H9 (cell line): ENCODE results near the gene SLC23A2. TPM values are rescaled to one million over a fixed set of nuclear protein-coding genes. Genes with fewer than 3 reads are reported as not detected.

Experiments
- DNase-seq: peaks from one replicate; pipeline ENCODE4 v3.0.0-alpha.2; 2017
- H2AFZ ChIP-seq: one replicate; pipeline ENCODE4 v1.6.1; 2013; ENCODE audit warnings: mild to moderate bottlenecking, low read length, control low read depth, moderate library complexity
- H2AK5ac ChIP-seq: 2 replicates; pipeline ENCODE4 v1.6.1; 2013; ENCODE audit warnings: low read length, control low read depth, mixed read lengths; ENCODE audit not compliant: insufficient read length
- H2BK120ac ChIP-seq: one replicate; pipeline ENCODE4 v1.6.1; 2013; ENCODE audit warnings: low read depth, mild to moderate bottlenecking, low read length, control low read depth, inconsistent platforms; ENCODE audit not compliant: poor library complexity, severe bottlenecking
- H2BK12ac ChIP-seq: 2 replicates; pipeline ENCODE4 v1.6.1; 2013; ENCODE audit warnings: low read length, control low read depth, mixed read lengths, low read depth; ENCODE audit not compliant: insufficient read length
- H2BK15ac ChIP-seq: 2 replicates; pipeline ENCODE4 v1.6.1; 2013; ENCODE audit warnings: low read depth, low read length, control low read depth
- H2BK20ac ChIP-seq: one replicate; pipeline ENCODE4 v1.6.1; 2013; ENCODE audit warnings: low read depth, mild to moderate bottlenecking, low read length, control low read depth, inconsistent platforms; ENCODE audit not compliant: poor library complexity, severe bottlenecking
- H2BK5ac ChIP-seq: 2 replicates; pipeline ENCODE4 v1.6.1; 2013; ENCODE audit warnings: low read length, control low read depth, mixed read lengths; ENCODE audit not compliant: insufficient read length
- H3K14ac ChIP-seq: 2 replicates; pipeline ENCODE4 v1.6.1; 2013; ENCODE audit warnings: low read length, control low read depth; ENCODE audit not compliant: insufficient read depth
- H3K18ac ChIP-seq: 2 replicates; pipeline ENCODE4 v1.6.1; 2013; ENCODE audit warnings: low read depth, mild to moderate bottlenecking, mixed read lengths, low read length, control low read depth; ENCODE audit not compliant: insufficient read length
- H3K23ac ChIP-seq: 2 replicates; pipeline ENCODE4 v1.6.1; 2013; ENCODE audit warnings: low read length, control low read depth, mixed read lengths, low read depth; ENCODE audit not compliant: insufficient read length
- H3K23me2 ChIP-seq: 2 replicates; pipeline ENCODE4 v1.6.1; 2013; ENCODE audit warnings: low read depth, mild to moderate bottlenecking, mixed read lengths, low read length, control low read depth; ENCODE audit not compliant: insufficient read length, poor library complexity, severe bottlenecking
- H3K27ac ChIP-seq: 2 replicates; pipeline ENCODE4 v1.5.1; 2013; ENCODE audit warnings: low read length, control low read depth, mixed read lengths, low read depth; ENCODE audit not compliant: insufficient read length
- H3K27me3 ChIP-seq: 2 replicates; pipeline ENCODE4 v1.6.1; 2013; ENCODE audit warnings: low read length, control low read depth, inconsistent platforms; ENCODE audit not compliant: insufficient read depth
- H3K4ac ChIP-seq: 2 replicates; pipeline ENCODE4 v1.6.1; 2013; ENCODE audit warnings: low read depth, mild to moderate bottlenecking, control low read depth, inconsistent platforms, low read length, moderate library complexity
- H3K4me1 ChIP-seq: 2 replicates; pipeline ENCODE4 v1.6.1; 2013; ENCODE audit warnings: low read length, control low read depth, inconsistent platforms; ENCODE audit not compliant: insufficient read depth
- H3K4me2 ChIP-seq: 2 replicates; pipeline ENCODE4 v1.6.1; 2013; ENCODE audit warnings: low read length, control low read depth, mixed read lengths; ENCODE audit not compliant: insufficient read length, insufficient read depth
- H3K56ac ChIP-seq: 2 replicates; pipeline ENCODE4 v1.6.1; 2013; ENCODE audit warnings: low read depth, mild to moderate bottlenecking, mixed read lengths, low read length, control low read depth; ENCODE audit not compliant: insufficient read length
- H3K79me1 ChIP-seq: 2 replicates; pipeline ENCODE4 v1.6.1; 2013; ENCODE audit warnings: low read depth, mild to moderate bottlenecking, moderate library complexity, low read length, control low read depth, inconsistent platforms; ENCODE audit not compliant: insufficient read depth, poor library complexity, severe bottlenecking
- H3K79me2 ChIP-seq: 2 replicates; pipeline ENCODE4 v1.6.1; 2013; ENCODE audit warnings: low read length, control low read depth, inconsistent platforms; ENCODE audit not compliant: insufficient read depth
- H3K9ac ChIP-seq: 2 replicates; pipeline ENCODE4 v1.6.1; 2013; ENCODE audit warnings: low read length, control low read depth, mixed read lengths; ENCODE audit not compliant: insufficient read length; ENCODE audit errors: extremely low read depth
- H3K9me3 ChIP-seq: one replicate; pipeline ENCODE4 v1.6.1; 2013; ENCODE audit warnings: low read depth, low read length, inconsistent platforms; ENCODE audit not compliant: control insufficient read depth
- H3T11ph ChIP-seq: one replicate; pipeline ENCODE4 v1.6.1; 2013; ENCODE audit warnings: mild to moderate bottlenecking, low read length, control low read depth, inconsistent platforms
- H4K20me1 ChIP-seq: one replicate; pipeline ENCODE4 v1.6.1; 2013; ENCODE audit not compliant: control insufficient read depth, insufficient read length, insufficient read depth
- H4K5ac ChIP-seq: 2 replicates; pipeline ENCODE4 v1.6.1; 2013; ENCODE audit warnings: low read depth, mild to moderate bottlenecking, mixed read lengths, low read length, control low read depth; ENCODE audit not compliant: insufficient read length
- H4K8ac ChIP-seq: replicated peaks from 2 replicates; pipeline ENCODE4 v1.6.1; 2013; ENCODE audit warnings: low read length, control low read depth, mixed read lengths, low read depth; ENCODE audit not compliant: insufficient read length
- H4K91ac ChIP-seq: 2 replicates; pipeline ENCODE4 v1.6.1; 2013; ENCODE audit warnings: low read depth, mild to moderate bottlenecking, moderate library complexity, mixed read lengths, low read length, control low read depth; ENCODE audit not compliant: insufficient read length
- H3K27ac Mint-ChIP-seq, 3 experiments: 2 replicates in 2 of 3; 3 replicates in 1 of 3; pipeline ENCODE4 v1.8.0; 2020 to 2021; ENCODE audit warnings: mixed read lengths in 3 of 3, mild to moderate bottlenecking in 1 of 3, moderate library complexity in 1 of 3
- H3K27me3 Mint-ChIP-seq: 2 replicates; pipeline ENCODE4 v1.8.0; 2021; ENCODE audit warnings: low read depth, mild to moderate bottlenecking, moderate library complexity, mixed read lengths
- H3K36me3 Mint-ChIP-seq, 3 experiments: 2 replicates in 2 of 3; 3 replicates in 1 of 3; pipeline ENCODE4 v1.8.0; 2020 to 2021; ENCODE audit warnings: low read depth in 3 of 3, mixed read lengths in 3 of 3; ENCODE audit not compliant: insufficient read depth in 1 of 3
- H3K4me1 Mint-ChIP-seq, 2 experiments: 2 replicates each; pipeline ENCODE4 v1.8.0; 2020; ENCODE audit warnings: mixed read lengths in 2 of 2
- H3K4me3 Mint-ChIP-seq, 2 experiments: 2 replicates in 1 of 2; 3 replicates in 1 of 2; pipeline ENCODE4 v1.8.0; 2020 to 2021; ENCODE audit warnings: mild to moderate bottlenecking in 2 of 2, mixed read lengths in 2 of 2, moderate library complexity in 1 of 2
- H3K9me3 Mint-ChIP-seq, 2 experiments: 2 replicates in 1 of 2; 3 replicates in 1 of 2; pipeline ENCODE4 v1.8.0; 2020; ENCODE audit warnings: mild to moderate bottlenecking in 2 of 2, mixed read lengths in 2 of 2, moderate library complexity in 1 of 2
- WGBS: extraction: QIAGEN DNeasy Blood & Tissue Kit; methylation state at CpG from one replicate; pipeline ENCODE4 v1.1.7; 2013; ENCODE audit warnings: missing lambda C conversion rate, low lambda C conversion rate, mixed read lengths; ENCODE audit not compliant: insufficient read length; ENCODE audit errors: extremely low coverage; 5-methylcytosine and 5-hydroxymethylcytosine counted together
- total RNA-seq: library from RNA; stranded (reverse); gene quantifications from 2 replicates; pipeline ENCODE4 v1.2.1, GENCODE V29; 2021
- TF ChIP-seq, protein P1 (sequence below): fragments of 200-600 bp; sonication (generic); conservative IDR thresholded peaks from 3 replicates; pipeline ENCODE4 v1.8.0; 2021; ENCODE audit warnings: antibody characterized with exemption, mild to moderate bottlenecking

SLC23A2 gene
- total RNA-seq, 1 experiment from 2014 or later = 16.5 TPM

- H2BK120ac ChIP-seq = no peak overlapping the region
- H3K36me3 Mint-ChIP-seq = no peaks in the 10 kb centered on the region; a peak in 3 of 7 replicates
- H3K79me2 ChIP-seq = no peaks in the 10 kb centered on the region
- no peak overlapping the region for H3K4me2 ChIP-seq
- H2BK20ac ChIP-seq = no peak overlapping the region
- no peaks in the 10 kb centered on the region for H3K4me1 Mint-ChIP-seq
- H3K27ac ChIP-seq = no peak overlapping the region
- H3K23ac ChIP-seq = no peak overlapping the region
- H2BK15ac ChIP-seq = no peak overlapping the region
- H3K23me2 ChIP-seq = no peaks in the 10 kb centered on the region
- H3K9me3 Mint-ChIP-seq = no peaks in the 10 kb centered on the region
- no peak overlapping the region for H2BK5ac ChIP-seq
- no peak overlapping the region for H3K4ac ChIP-seq
- no peaks in the 10 kb centered on the region for H3K27me3 Mint-ChIP-seq
- DNase-seq = no peak
- H2AK5ac ChIP-seq = no peak overlapping the region
- H3K27ac Mint-ChIP-seq = no peak overlapping the region
- H3K79me1 ChIP-seq = no peaks in the 10 kb centered on the region
- no CpG with 5 or more reads among the region's 11 CpGs for WGBS
- H3T11ph ChIP-seq = no peak overlapping the region
- H3K4me1 ChIP-seq = no peaks in the 10 kb centered on the region
- no peak overlapping the region for H3K4me3 Mint-ChIP-seq
- no peak overlapping the region for H4K5ac ChIP-seq
- H3K27me3 ChIP-seq = no peaks in the 10 kb centered on the region
- H3K9me3 ChIP-seq = no peaks in the 10 kb centered on the region
- no peak overlapping the region for H4K8ac ChIP-seq
- H3K14ac ChIP-seq = no peak overlapping the region
- H4K91ac ChIP-seq = no peak overlapping the region
- no peaks in the 10 kb centered on the region for H4K20me1 ChIP-seq
- no peak overlapping the region for H3K56ac ChIP-seq
- H2AFZ ChIP-seq = no peak overlapping the region
- H2BK12ac ChIP-seq = no peak overlapping the region
- TF ChIP-seq, protein P1, sequence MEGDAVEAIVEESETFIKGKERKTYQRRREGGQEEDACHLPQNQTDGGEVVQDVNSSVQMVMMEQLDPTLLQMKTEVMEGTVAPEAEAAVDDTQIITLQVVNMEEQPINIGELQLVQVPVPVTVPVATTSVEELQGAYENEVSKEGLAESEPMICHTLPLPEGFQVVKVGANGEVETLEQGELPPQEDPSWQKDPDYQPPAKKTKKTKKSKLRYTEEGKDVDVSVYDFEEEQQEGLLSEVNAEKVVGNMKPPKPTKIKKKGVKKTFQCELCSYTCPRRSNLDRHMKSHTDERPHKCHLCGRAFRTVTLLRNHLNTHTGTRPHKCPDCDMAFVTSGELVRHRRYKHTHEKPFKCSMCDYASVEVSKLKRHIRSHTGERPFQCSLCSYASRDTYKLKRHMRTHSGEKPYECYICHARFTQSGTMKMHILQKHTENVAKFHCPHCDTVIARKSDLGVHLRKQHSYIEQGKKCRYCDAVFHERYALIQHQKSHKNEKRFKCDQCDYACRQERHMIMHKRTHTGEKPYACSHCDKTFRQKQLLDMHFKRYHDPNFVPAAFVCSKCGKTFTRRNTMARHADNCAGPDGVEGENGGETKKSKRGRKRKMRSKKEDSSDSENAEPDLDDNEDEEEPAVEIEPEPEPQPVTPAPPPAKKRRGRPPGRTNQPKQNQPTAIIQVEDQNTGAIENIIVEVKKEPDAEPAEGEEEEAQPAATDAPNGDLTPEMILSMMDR = no peak
- no peak overlapping the region for H3K18ac ChIP-seq
- H3K9ac ChIP-seq = no peak overlapping the region
Measured at GRCh38 chr20:4887586-4887985, 113.7 kb downstream of the SLC23A2 start.
